HepG2 (cell line): ENCODE measurements around the gene NOM1. TPM values are rescaled to one million over a fixed set of nuclear protein-coding genes. Genes with fewer than 3 reads are reported as not detected.
A peak's percentile ranks its signal among the peaks of the same experiment; 100 is the strongest.

ENCODE experiments used
- ARNT2 ChIP-seq: sonication (generic); formaldehyde crosslinking; IDR thresholded peaks from 2 replicates; pipeline ENCODE4 v1.8.0; 2022; ENCODE audit warnings: mild to moderate bottlenecking, low read depth, missing genetic modification reagents, moderate library complexity
- CHCHD3 ChIP-seq: sonication (generic); formaldehyde crosslinking; IDR thresholded peaks from 2 replicates; pipeline ENCODE4 v1.8.0; 2022; ENCODE audit warnings: mild to moderate bottlenecking, missing genetic modification reagents, moderate library complexity
- EEA1 ChIP-seq: sonication (generic); formaldehyde crosslinking; IDR thresholded peaks from 2 replicates; pipeline ENCODE4 v1.5.1; 2020; ENCODE audit warnings: mild to moderate bottlenecking, missing genetic modification reagents, borderline replicate concordance
- FOXJ3 ChIP-seq: sonication (generic); formaldehyde crosslinking; IDR thresholded peaks from 2 replicates; pipeline ENCODE4 v1.4.0; 2020; ENCODE audit warnings: missing genetic modification reagents, mild to moderate bottlenecking, borderline replicate concordance
- GATA4 ChIP-seq: sonication (generic); IDR thresholded peaks from 2 replicates; pipeline ENCODE4 v1.6.1; 2016; ENCODE audit warnings: antibody characterized with exemption, low read depth, borderline replicate concordance
- HDAC1 ChIP-seq: sonication (generic); formaldehyde crosslinking; IDR thresholded peaks from 2 replicates; pipeline ENCODE4 v1.5.1; 2020; ENCODE audit warnings: mild to moderate bottlenecking, missing genetic modification reagents
- HOXA9 ChIP-seq: sonication (generic); formaldehyde crosslinking; IDR thresholded peaks from 2 replicates; pipeline ENCODE4 v1.8.1; 2022; ENCODE audit warnings: missing genetic modification reagents, mild to moderate bottlenecking, moderate library complexity, borderline replicate concordance
- KDM6A ChIP-seq: IDR thresholded peaks from 2 replicates; pipeline ENCODE4 v1.6.1; 2016; ENCODE audit warnings: low read depth
- KLF11 ChIP-seq: IDR thresholded peaks from 2 replicates; pipeline ENCODE4 v1.6.1; 2016; ENCODE audit warnings: missing compliant biosample characterization
- KLF6 ChIP-seq: IDR thresholded peaks from 2 replicates; pipeline ENCODE4 v1.8.0; 2016; ENCODE audit warnings: missing biosample characterization, missing genetic modification reagents
- KMT2B ChIP-seq: IDR thresholded peaks from 2 replicates; pipeline ENCODE4 v1.6.1; 2016; ENCODE audit warnings: missing genetic modification reagents, missing compliant biosample characterization
- NAIF1 ChIP-seq: sonication (generic); formaldehyde crosslinking; IDR thresholded peaks from 2 replicates; pipeline ENCODE4 v1.5.0; 2020; ENCODE audit warnings: mild to moderate bottlenecking, missing genetic modification reagents, borderline replicate concordance
- RFX3 ChIP-seq: IDR thresholded peaks from 2 replicates; pipeline ENCODE4 v1.6.1; 2016; ENCODE audit warnings: missing biosample characterization, missing genetic modification reagents
- ZNF296 ChIP-seq: sonication (generic); formaldehyde crosslinking; conservative IDR thresholded peaks from 2 replicates; pipeline ENCODE4 v1.5.0; 2020; ENCODE audit warnings: mild to moderate bottlenecking, missing genetic modification reagents
- ZNF446 ChIP-seq: sonication (generic); formaldehyde crosslinking; IDR thresholded peaks from 2 replicates; pipeline ENCODE4 v1.5.0; 2020; ENCODE audit warnings: mild to moderate bottlenecking, missing genetic modification reagents
- ZNF468 ChIP-seq: sonication (generic); formaldehyde crosslinking; IDR thresholded peaks from 2 replicates; pipeline ENCODE4 v1.8.0; 2022; ENCODE audit warnings: mild to moderate bottlenecking, moderate library complexity, missing genetic modification reagents
- ZNF607 ChIP-seq: sonication (generic); formaldehyde crosslinking; IDR thresholded peaks from 2 replicates; pipeline ENCODE4 v1.5.1; 2020; ENCODE audit warnings: missing genetic modification reagents, mild to moderate bottlenecking, borderline replicate concordance
- ZNF737 ChIP-seq: sonication (generic); formaldehyde crosslinking; IDR thresholded peaks from 2 replicates; pipeline ENCODE4 v1.5.0; 2020; ENCODE audit warnings: missing genetic modification reagents, mild to moderate bottlenecking, borderline replicate concordance
- ZNF883 ChIP-seq: sonication (generic); formaldehyde crosslinking; IDR thresholded peaks from 2 replicates; pipeline ENCODE4 v1.5.1; 2020; ENCODE audit warnings: mild to moderate bottlenecking, missing genetic modification reagents; ENCODE audit errors: not compliant biosample characterization
- polyA plus RNA-seq, 8 experiments: library from polyadenylated mRNA; depleted of rRNA in 3 of 8; stranded (reverse) in 7 of 8; unstranded in 1 of 8; fragments of >200 nt; fragmentation: Illumina TruSeq in 4 of 8; extraction: Trizol in 4 of 8; gene quantifications; 2 replicates each; pipeline versions ENCODE4 v1.2.1 to v1.2.3, GENCODE V29; 2011 to 2016; ENCODE audit warnings: low read depth in 4 of 8, missing spikeins in 1 of 8, mixed read lengths in 1 of 8; ENCODE audit not compliant: insufficient read depth in 1 of 8
- total RNA-seq, 5 experiments: library from RNA; depleted of rRNA; stranded (reverse); fragments of >200 nt; fragmentation: Illumina TruSeq; extraction: Trizol; gene quantifications; 2 replicates each; pipeline ENCODE4 v1.2.3, GENCODE V29; 2016; ENCODE audit warnings: low read depth in 1 of 5
- TF ChIP-seq, protein P1 (sequence below): sonication (generic); formaldehyde crosslinking; IDR thresholded peaks from 2 replicates; pipeline ENCODE4 v1.4.0; 2020; ENCODE audit warnings: missing genetic modification reagents
- TF ChIP-seq, protein P2 (sequence below): sonication (generic); formaldehyde crosslinking; IDR thresholded peaks from 2 replicates; pipeline ENCODE4; 2020; ENCODE audit warnings: missing genetic modification reagents, mild to moderate bottlenecking, borderline replicate concordance
- TF ChIP-seq, protein P3 (sequence below): sonication (generic); formaldehyde crosslinking; IDR thresholded peaks from 2 replicates; pipeline ENCODE4 v1.8.1; 2023; ENCODE audit warnings: mild to moderate bottlenecking, moderate library complexity, missing genetic modification reagents

NOM1 gene
- total and polyA plus RNA-seq, 2 of the 13 experiments (the other 11 are each of a cell fraction or from before 2014, with no cell fraction given), result 14.2 to 26.2 TPM

DNA sequence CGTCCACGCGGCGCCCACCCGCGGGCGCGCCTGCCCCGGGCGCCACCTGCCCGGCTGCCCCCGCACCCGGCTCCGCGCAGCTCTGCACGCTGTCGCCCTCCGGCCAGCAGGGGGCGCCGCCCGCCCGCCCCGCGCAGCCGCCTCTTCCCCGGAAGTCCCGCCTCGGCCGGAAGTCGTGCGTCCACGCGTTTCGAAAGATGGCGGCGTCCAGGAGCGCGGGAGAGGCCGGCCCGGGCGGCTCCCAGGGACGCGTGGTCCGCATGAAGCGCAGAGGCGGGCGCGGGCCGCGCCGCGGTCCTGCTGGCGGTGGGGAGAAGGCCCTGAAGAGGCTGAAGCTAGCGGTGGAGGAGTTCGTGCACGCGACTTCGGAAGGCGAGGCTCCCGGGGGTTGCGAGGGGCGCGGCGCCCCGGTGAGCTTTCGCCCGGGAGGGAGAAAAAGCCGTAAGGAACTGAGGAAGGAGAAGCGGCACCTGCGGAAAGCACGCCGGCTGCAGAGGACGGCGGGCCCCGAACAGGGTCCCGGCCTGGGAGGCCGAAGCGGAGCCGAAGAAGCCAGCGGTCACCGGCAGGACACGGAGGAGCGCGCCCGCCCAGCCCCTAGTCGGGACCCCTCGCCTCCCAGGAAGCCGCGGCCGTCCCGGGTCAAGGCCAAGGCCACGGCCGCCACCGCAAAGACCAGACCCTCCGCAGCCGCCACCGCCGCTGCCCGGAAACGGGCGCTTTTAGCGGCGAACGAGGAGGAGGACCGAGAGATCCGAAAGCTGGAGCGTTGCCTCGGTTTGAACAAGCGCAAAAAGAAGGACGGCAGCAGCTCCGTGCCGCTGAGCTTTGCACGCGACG, at the start of gene NOM1 (continued):
- TF ChIP-seq EEA1 (CRISPR knock-in tag) (peak; percentile 81; the same call in 1 of the 2 replicates), KDM6A (CRISPR knock-in tag) (no peak), RFX3 (CRISPR knock-in tag) (no peak), ZNF296 (no peak), NAIF1 (CRISPR knock-in tag) (peak; percentile 1; the same call in 1 of the 2 replicates), HDAC1 (CRISPR knock-in tag) (peak; percentile 96), ZNF468 (peak; percentile 85; the same call in 1 of the 2 replicates), CHCHD3 (CRISPR knock-in tag) (peak; percentile 84; the same call in 1 of the 2 replicates), KLF6 (CRISPR knock-in tag) (peak; percentile 89), ZNF607 (peak; percentile 29; the same call in 1 of the 2 replicates), ZNF446 (CRISPR knock-in tag) (peak; percentile 83), ZNF883 (CRISPR knock-in tag) (peak; percentile 80), KMT2B (CRISPR knock-in tag) (peak; percentile 61; the same call in 1 of the 2 replicates), ARNT2 (CRISPR knock-in tag) (peak; percentile 96), KLF11 (CRISPR knock-in tag) (0 out of 2 replicates have a peak, but pooled peaks have one; percentile 41), GATA4 (no peak), FOXJ3 (CRISPR knock-in tag) (no peak), ZNF737 (CRISPR knock-in tag) (no peak), HOXA9 (CRISPR knock-in tag) (peak; percentile 74)
- TF ChIP-seq, protein P1, sequence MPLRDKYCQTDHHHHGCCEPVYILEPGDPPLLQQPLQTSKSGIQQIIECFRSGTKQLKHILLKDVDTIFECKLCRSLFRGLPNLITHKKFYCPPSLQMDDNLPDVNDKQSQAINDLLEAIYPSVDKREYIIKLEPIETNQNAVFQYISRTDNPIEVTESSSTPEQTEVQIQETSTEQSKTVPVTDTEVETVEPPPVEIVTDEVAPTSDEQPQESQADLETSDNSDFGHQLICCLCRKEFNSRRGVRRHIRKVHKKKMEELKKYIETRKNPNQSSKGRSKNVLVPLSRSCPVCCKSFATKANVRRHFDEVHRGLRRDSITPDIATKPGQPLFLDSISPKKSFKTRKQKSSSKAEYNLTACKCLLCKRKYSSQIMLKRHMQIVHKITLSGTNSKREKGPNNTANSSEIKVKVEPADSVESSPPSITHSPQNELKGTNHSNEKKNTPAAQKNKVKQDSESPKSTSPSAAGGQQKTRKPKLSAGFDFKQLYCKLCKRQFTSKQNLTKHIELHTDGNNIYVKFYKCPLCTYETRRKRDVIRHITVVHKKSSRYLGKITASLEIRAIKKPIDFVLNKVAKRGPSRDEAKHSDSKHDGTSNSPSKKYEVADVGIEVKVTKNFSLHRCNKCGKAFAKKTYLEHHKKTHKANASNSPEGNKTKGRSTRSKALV, result peak; percentile 34; the same call in 1 of the 2 replicates
- TF ChIP-seq, protein P2, sequence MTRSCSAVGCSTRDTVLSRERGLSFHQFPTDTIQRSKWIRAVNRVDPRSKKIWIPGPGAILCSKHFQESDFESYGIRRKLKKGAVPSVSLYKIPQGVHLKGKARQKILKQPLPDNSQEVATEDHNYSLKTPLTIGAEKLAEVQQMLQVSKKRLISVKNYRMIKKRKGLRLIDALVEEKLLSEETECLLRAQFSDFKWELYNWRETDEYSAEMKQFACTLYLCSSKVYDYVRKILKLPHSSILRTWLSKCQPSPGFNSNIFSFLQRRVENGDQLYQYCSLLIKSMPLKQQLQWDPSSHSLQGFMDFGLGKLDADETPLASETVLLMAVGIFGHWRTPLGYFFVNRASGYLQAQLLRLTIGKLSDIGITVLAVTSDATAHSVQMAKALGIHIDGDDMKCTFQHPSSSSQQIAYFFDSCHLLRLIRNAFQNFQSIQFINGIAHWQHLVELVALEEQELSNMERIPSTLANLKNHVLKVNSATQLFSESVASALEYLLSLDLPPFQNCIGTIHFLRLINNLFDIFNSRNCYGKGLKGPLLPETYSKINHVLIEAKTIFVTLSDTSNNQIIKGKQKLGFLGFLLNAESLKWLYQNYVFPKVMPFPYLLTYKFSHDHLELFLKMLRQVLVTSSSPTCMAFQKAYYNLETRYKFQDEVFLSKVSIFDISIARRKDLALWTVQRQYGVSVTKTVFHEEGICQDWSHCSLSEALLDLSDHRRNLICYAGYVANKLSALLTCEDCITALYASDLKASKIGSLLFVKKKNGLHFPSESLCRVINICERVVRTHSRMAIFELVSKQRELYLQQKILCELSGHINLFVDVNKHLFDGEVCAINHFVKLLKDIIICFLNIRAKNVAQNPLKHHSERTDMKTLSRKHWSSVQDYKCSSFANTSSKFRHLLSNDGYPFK, result peak; percentile 75; the same call in 1 of the 2 replicates
- TF ChIP-seq, protein P3, sequence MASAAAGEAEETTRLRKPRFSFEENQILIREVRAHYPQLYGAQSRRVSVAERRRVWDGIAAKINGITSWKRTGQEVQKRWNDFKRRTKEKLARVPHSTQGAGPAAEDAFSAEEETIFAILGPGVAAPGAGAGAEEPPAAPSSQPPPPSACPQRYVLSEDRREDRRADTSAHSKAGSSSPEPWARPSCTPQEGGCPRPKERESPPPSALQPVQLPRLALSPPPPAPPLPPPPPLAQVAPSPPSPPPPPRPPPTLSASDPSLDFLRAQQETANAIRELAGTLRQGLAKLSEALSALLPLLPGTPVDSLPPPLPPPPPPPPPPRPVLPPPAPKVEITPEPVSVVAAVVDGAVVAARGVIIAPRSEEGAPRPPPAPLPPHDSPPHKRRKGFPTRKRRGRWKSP (CRISPR knock-in tag), result peak; percentile 83
